Measurements from ENCODE around the gene SF1.

The SF1 gene

GRCh38 chr11:64728757-64729365 is 49.5 kb downstream of the SF1 start:
- Histone ChIP-seq H3K4me3 (replicated peaks; ENCODE audit: insufficient read depth, low read length) (no peak overlapping the region), H3K27me3 (ENCODE audit: insufficient read depth, poor library complexity, severe bottlenecking) (no peaks in the 10 kb centered on the region)
- TF ChIP-seq, protein P1, sequence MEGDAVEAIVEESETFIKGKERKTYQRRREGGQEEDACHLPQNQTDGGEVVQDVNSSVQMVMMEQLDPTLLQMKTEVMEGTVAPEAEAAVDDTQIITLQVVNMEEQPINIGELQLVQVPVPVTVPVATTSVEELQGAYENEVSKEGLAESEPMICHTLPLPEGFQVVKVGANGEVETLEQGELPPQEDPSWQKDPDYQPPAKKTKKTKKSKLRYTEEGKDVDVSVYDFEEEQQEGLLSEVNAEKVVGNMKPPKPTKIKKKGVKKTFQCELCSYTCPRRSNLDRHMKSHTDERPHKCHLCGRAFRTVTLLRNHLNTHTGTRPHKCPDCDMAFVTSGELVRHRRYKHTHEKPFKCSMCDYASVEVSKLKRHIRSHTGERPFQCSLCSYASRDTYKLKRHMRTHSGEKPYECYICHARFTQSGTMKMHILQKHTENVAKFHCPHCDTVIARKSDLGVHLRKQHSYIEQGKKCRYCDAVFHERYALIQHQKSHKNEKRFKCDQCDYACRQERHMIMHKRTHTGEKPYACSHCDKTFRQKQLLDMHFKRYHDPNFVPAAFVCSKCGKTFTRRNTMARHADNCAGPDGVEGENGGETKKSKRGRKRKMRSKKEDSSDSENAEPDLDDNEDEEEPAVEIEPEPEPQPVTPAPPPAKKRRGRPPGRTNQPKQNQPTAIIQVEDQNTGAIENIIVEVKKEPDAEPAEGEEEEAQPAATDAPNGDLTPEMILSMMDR (IDR thresholded peaks at IDR 0.05; ENCODE audit: insufficient read depth, low read length) = no peak
- TF ChIP-seq POLR2AphosphoS5 (IDR thresholded peaks at IDR 0.05; ENCODE audit: low read depth) = no peak; the same call in 1 of the 2 replicates
- TF ChIP-seq GABPA (IDR thresholded peaks at IDR 0.05; ENCODE audit: low read depth) = no peak
- TF ChIP-seq, protein P2, sequence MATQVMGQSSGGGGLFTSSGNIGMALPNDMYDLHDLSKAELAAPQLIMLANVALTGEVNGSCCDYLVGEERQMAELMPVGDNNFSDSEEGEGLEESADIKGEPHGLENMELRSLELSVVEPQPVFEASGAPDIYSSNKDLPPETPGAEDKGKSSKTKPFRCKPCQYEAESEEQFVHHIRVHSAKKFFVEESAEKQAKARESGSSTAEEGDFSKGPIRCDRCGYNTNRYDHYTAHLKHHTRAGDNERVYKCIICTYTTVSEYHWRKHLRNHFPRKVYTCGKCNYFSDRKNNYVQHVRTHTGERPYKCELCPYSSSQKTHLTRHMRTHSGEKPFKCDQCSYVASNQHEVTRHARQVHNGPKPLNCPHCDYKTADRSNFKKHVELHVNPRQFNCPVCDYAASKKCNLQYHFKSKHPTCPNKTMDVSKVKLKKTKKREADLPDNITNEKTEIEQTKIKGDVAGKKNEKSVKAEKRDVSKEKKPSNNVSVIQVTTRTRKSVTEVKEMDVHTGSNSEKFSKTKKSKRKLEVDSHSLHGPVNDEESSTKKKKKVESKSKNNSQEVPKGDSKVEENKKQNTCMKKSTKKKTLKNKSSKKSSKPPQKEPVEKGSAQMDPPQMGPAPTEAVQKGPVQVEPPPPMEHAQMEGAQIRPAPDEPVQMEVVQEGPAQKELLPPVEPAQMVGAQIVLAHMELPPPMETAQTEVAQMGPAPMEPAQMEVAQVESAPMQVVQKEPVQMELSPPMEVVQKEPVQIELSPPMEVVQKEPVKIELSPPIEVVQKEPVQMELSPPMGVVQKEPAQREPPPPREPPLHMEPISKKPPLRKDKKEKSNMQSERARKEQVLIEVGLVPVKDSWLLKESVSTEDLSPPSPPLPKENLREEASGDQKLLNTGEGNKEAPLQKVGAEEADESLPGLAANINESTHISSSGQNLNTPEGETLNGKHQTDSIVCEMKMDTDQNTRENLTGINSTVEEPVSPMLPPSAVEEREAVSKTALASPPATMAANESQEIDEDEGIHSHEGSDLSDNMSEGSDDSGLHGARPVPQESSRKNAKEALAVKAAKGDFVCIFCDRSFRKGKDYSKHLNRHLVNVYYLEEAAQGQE (IDR thresholded peaks at IDR 0.05; ENCODE audit: insufficient replicate concordance, low read depth) = no peak
- TF ChIP-seq SPI1 (IDR thresholded peaks at IDR 0.05; ENCODE audit: borderline replicate concordance, low read depth) = no peak

DNA sequence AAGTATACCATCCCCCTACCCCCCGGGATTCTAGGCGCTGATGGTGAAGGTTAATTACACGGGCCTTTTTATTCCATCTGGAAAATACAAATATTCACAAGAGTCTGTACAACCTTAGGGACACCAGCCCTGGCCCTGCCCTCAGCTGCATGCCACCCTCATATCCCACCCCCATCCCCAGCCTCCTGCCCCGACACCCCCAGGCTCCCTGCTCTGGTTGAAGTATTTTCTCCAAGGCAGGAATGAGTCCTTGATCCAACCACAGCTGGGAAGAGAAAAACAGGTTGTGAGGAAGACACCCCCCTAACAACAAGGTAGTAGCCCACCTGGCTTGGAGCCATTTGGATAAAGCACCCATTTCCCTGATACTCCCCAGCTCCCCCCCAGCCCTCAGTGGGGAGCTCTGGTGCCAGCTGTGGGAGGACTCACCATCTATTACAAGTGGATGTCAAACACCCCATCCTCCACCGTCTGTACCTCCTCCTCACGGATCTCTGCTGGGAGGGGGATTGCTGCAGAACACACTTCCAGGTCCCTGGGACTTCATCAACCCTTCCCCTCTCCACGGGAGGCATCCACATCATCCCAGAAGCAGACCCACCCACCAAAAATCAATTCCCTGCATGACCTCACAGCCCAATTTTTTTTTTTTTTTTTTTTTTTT is 51.3 kb downstream of the SF1 start:
- no peak overlapping the region for H3K27ac ChIP-seq (replicated peaks)
- peaks cover 6% of the 10 kb centered on the region for H3K27me3 ChIP-seq (ENCODE audit: insufficient read depth, poor library complexity, severe bottlenecking)
- no peak for DNase-seq (ENCODE audit: low read depth in 1 of 2, low spot score in 1 of 2)
- no peak overlapping the region for H3K4me3 ChIP-seq (replicated peaks; ENCODE audit: insufficient read depth, low read length)
- TF ChIP-seq, protein P2 (IDR thresholded peaks at IDR 0.05; ENCODE audit: insufficient replicate concordance, low read depth) = no peak

More at GRCh38 chr11:64728757-64729365, 49.5 kb downstream of the SF1 start:
- H3K27ac ChIP-seq (replicated peaks) = no peak overlapping the region
- no peak for DNase-seq (ENCODE audit: low read depth in 1 of 2, low spot score in 1 of 2)

DNA sequence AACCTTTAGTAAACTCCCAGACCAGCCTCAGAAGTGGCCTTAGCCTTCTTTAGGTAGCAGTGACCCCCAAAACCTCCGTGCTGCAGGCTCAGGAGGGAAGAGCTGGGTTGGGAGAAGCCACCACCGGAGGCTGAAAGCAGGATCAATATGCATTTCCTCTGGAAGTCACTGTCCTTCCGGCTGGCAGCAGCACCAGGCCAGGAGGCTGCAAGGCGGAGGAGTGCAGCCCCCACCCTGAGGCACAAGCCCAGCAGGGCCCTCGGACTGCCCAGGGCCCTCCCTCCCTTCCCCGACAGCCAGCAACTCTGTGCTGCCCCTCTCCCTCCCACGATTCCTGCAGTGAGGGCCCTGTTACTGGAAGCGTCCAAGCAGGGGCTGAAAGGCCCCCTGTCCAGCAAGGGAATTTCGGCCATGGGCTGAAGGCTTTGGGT is 52.1 kb downstream of the SF1 start:
- TF ChIP-seq, protein P2 (IDR thresholded peaks at IDR 0.05; ENCODE audit: insufficient replicate concordance, low read depth) = no peak
- TF ChIP-seq SPI1 (IDR thresholded peaks at IDR 0.05; ENCODE audit: borderline replicate concordance, low read depth) (no peak), POLR2AphosphoS5 (IDR thresholded peaks at IDR 0.05; ENCODE audit: low read depth) (no peak), GABPA (IDR thresholded peaks at IDR 0.05; ENCODE audit: low read depth) (no peak)
- TF ChIP-seq, protein P1 (IDR thresholded peaks at IDR 0.05; ENCODE audit: insufficient read depth, low read length) = no peak
- Histone ChIP-seq H3K4me3 (replicated peaks; ENCODE audit: insufficient read depth, low read length) (no peak overlapping the region), H3K27ac (replicated peaks) (no peak overlapping the region), H3K27me3 (ENCODE audit: insufficient read depth, poor library complexity, severe bottlenecking) (peaks cover 7% of the 10 kb centered on the region)
- no peak for DNase-seq (ENCODE audit: low read depth in 1 of 2, low spot score in 1 of 2)

Measured in HL-60 (cell line).